ENCODE results near the gene CNNM4.

The CNNM4 gene

GRCh38 chr2:96760986-96761832, 507 bp downstream of the CNNM4 start:
- no peaks in the 10 kb centered on the region for H3K36me3 ChIP-seq (ENCODE audit: insufficient read depth, low read length)

GRCh38 chr2:96762529-96763311, 2.0 kb downstream of the CNNM4 start:
- H3K27ac ChIP-seq (ENCODE audit: low read depth, low read length): peak overlapping the region; percentile 53
- peak overlapping the region; percentile 40 to 86 for H3K4me3 ChIP-seq (ENCODE audit: low read depth in 1 of 2, low read length in 2 of 2)
- peak overlapping the region; percentile 46 for H3K9ac ChIP-seq (ENCODE audit: low read length)
- no peaks in the 10 kb centered on the region for H3K36me3 ChIP-seq (ENCODE audit: insufficient read depth, low read length)
- no peaks in the 10 kb centered on the region for H3K9me3 ChIP-seq (ENCODE audit: low read length)
- peaks cover 42% of the 10 kb centered on the region for H3K4me1 ChIP-seq (ENCODE audit: insufficient read depth, low read length)
- H3K27me3 ChIP-seq (ENCODE audit: control insufficient read depth in 1 of 2, insufficient read depth in 2 of 2, low read length in 2 of 2): no peaks in the 10 kb centered on the region

More at GRCh38 chr2:96760986-96761832, 507 bp downstream of the CNNM4 start:
- no peaks in the 10 kb centered on the region for H3K9me3 ChIP-seq (ENCODE audit: low read length)
- H3K4me1 ChIP-seq (ENCODE audit: insufficient read depth, low read length): peaks cover 42% of the 10 kb centered on the region
- H3K4me3 ChIP-seq (ENCODE audit: low read depth in 1 of 2, low read length in 2 of 2): peak overlapping the region; percentile 22 to 86
- H3K27ac ChIP-seq (ENCODE audit: low read depth, low read length): peak overlapping the region; percentile 35
- H3K9ac ChIP-seq (ENCODE audit: low read length): peak overlapping the region; percentile 56
- no peaks in the 10 kb centered on the region for H3K27me3 ChIP-seq (ENCODE audit: control insufficient read depth in 1 of 2, insufficient read depth in 2 of 2, low read length in 2 of 2)

GRCh38 chr2:96763511-96764252, 3.0 kb downstream of the CNNM4 start:
- Histone ChIP-seq H3K27ac (ENCODE audit: low read depth, low read length) (peak overlapping the region; percentile 53), H3K4me1 (ENCODE audit: insufficient read depth, low read length) (peaks cover 42% of the 10 kb centered on the region), H3K36me3 (ENCODE audit: insufficient read depth, low read length) (no peaks in the 10 kb centered on the region), H3K4me3 (ENCODE audit: low read depth in 1 of 2, low read length in 2 of 2) (peak overlapping the region; percentile 40 to 86), H3K27me3 (ENCODE audit: control insufficient read depth in 1 of 2, insufficient read depth in 2 of 2, low read length in 2 of 2) (no peaks in the 10 kb centered on the region), H3K9ac (ENCODE audit: low read length) (peak overlapping the region; percentile 23), H3K9me3 (ENCODE audit: low read length) (no peaks in the 10 kb centered on the region)

GRCh38 chr2:96764253-96764637, 3.5 kb downstream of the CNNM4 start:
- H3K4me1 ChIP-seq (ENCODE audit: insufficient read depth, low read length): peaks cover 42% of the 10 kb centered on the region
- H3K9me3 ChIP-seq (ENCODE audit: low read length): no peaks in the 10 kb centered on the region
- peak overlapping the region; percentile 40 to 86 for H3K4me3 ChIP-seq (ENCODE audit: low read depth in 1 of 2, low read length in 2 of 2)
- H3K36me3 ChIP-seq (ENCODE audit: insufficient read depth, low read length): no peaks in the 10 kb centered on the region
- peak overlapping the region; percentile 30 for H3K27ac ChIP-seq (ENCODE audit: low read depth, low read length)
- H3K9ac ChIP-seq (ENCODE audit: low read length): peak overlapping the region; percentile 23
- H3K27me3 ChIP-seq (ENCODE audit: control insufficient read depth in 1 of 2, insufficient read depth in 2 of 2, low read length in 2 of 2): no peaks in the 10 kb centered on the region

GRCh38 chr2:96767135-96767871, 6.6 kb downstream of the CNNM4 start:
- Histone ChIP-seq H3K27me3 (ENCODE audit: control insufficient read depth in 1 of 2, insufficient read depth in 2 of 2, low read length in 2 of 2) (no peaks in the 10 kb centered on the region), H3K9ac (ENCODE audit: low read length) (no peak overlapping the region), H3K36me3 (ENCODE audit: insufficient read depth, low read length) (no peaks in the 10 kb centered on the region), H3K9me3 (ENCODE audit: low read length) (no peaks in the 10 kb centered on the region), H3K4me3 (ENCODE audit: low read depth in 1 of 2, low read length in 2 of 2) (no peak overlapping the region), H3K4me1 (ENCODE audit: insufficient read depth, low read length) (peaks cover 26% of the 10 kb centered on the region), H3K27ac (ENCODE audit: low read depth, low read length) (no peak overlapping the region)

- Histone ChIP-seq H3K36me3 (ENCODE audit: insufficient read depth, low read length) (no peaks in the 10 kb centered on the region), H3K4me1 (ENCODE audit: insufficient read depth, low read length) (peaks cover 18% of the 10 kb centered on the region), H3K9ac (ENCODE audit: low read length) (no peak overlapping the region), H3K27me3 (ENCODE audit: control insufficient read depth in 1 of 2, insufficient read depth in 2 of 2, low read length in 2 of 2) (no peaks in the 10 kb centered on the region), H3K4me3 (ENCODE audit: low read depth in 1 of 2, low read length in 2 of 2) (no peak overlapping the region), H3K9me3 (ENCODE audit: low read length) (no peaks in the 10 kb centered on the region), H3K27ac (ENCODE audit: low read depth, low read length) (no peak overlapping the region)
Observed at GRCh38 chr2:96768083-96768561, 7.4 kb downstream of the CNNM4 start.

- Histone ChIP-seq H3K36me3 (ENCODE audit: insufficient read depth, low read length) (no peaks in the 10 kb centered on the region), H3K27me3 (ENCODE audit: control insufficient read depth in 1 of 2, insufficient read depth in 2 of 2, low read length in 2 of 2) (no peaks in the 10 kb centered on the region), H3K4me1 (ENCODE audit: insufficient read depth, low read length) (peaks cover 4% of the 10 kb centered on the region), H3K9me3 (ENCODE audit: low read length) (no peaks in the 10 kb centered on the region), H3K9ac (ENCODE audit: low read length) (no peak overlapping the region), H3K4me3 (ENCODE audit: low read depth in 1 of 2, low read length in 2 of 2) (no peak overlapping the region), H3K27ac (ENCODE audit: low read depth, low read length) (no peak overlapping the region)
Observed at GRCh38 chr2:96769814-96770213, 9.1 kb downstream of the CNNM4 start.

GRCh38 chr2:96770442-96771202, 9.9 kb downstream of the CNNM4 start:
- Histone ChIP-seq H3K9me3 (ENCODE audit: low read length) (no peaks in the 10 kb centered on the region), H3K4me1 (ENCODE audit: insufficient read depth, low read length) (peaks cover 4% of the 10 kb centered on the region), H3K4me3 (ENCODE audit: low read depth in 1 of 2, low read length in 2 of 2) (no peak overlapping the region), H3K36me3 (ENCODE audit: insufficient read depth, low read length) (no peaks in the 10 kb centered on the region), H3K9ac (ENCODE audit: low read length) (no peak overlapping the region), H3K27ac (ENCODE audit: low read depth, low read length) (no peak overlapping the region), H3K27me3 (ENCODE audit: control insufficient read depth in 1 of 2, insufficient read depth in 2 of 2, low read length in 2 of 2) (no peaks in the 10 kb centered on the region)

GRCh38 chr2:96771796-96772618, 11.3 kb downstream of the CNNM4 start:
- H3K4me1 ChIP-seq (ENCODE audit: insufficient read depth, low read length): peaks cover 4% of the 10 kb centered on the region
- H3K9ac ChIP-seq (ENCODE audit: low read length): no peak overlapping the region
- no peaks in the 10 kb centered on the region for H3K27me3 ChIP-seq (ENCODE audit: control insufficient read depth in 1 of 2, insufficient read depth in 2 of 2, low read length in 2 of 2)
- no peaks in the 10 kb centered on the region for H3K36me3 ChIP-seq (ENCODE audit: insufficient read depth, low read length)
- H3K4me3 ChIP-seq (ENCODE audit: low read depth in 1 of 2, low read length in 2 of 2): no peak overlapping the region
- H3K9me3 ChIP-seq (ENCODE audit: low read length): no peaks in the 10 kb centered on the region
- no peak overlapping the region for H3K27ac ChIP-seq (ENCODE audit: low read depth, low read length)

Data from muscle layer of colon (tissue), 2 donors.